Measurements from ENCODE around the gene IL1R1.

IL1R1 gene

GRCh38 chr2:102141011-102141943 lies 1.3 kb upstream of the IL1R1 start:
- DNase-seq, result no peak

DNA sequence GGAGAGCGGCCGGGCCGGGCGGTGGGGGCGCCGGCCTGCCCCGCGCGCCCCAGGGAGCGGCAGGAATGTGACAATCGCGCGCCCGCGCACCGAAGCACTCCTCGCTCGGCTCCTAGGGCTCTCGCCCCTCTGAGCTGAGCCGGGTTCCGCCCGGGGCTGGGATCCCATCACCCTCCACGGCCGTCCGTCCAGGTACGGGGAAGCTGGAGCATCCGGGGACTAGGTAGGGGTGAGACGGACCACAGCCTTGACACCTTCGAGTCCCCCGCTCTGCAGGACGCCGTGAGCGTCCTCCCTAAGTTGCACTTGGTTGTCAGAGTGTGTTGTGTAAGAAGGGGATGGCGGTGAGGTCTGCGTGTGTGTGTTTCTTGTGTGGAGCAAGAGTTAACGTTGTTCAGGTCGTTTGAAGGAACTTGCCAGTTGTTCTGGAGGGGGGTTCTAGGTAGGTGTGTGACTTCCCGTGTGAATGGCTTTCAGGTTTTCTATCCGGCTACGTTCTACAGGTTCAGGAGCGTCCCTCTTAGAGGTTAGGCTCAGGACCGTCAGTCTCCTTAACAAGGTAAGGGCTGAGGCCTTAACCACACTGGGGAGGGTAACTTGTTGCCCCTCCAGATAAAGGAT lies 393 bp downstream of the IL1R1 start:
- DNase-seq, result no peak

DNA sequence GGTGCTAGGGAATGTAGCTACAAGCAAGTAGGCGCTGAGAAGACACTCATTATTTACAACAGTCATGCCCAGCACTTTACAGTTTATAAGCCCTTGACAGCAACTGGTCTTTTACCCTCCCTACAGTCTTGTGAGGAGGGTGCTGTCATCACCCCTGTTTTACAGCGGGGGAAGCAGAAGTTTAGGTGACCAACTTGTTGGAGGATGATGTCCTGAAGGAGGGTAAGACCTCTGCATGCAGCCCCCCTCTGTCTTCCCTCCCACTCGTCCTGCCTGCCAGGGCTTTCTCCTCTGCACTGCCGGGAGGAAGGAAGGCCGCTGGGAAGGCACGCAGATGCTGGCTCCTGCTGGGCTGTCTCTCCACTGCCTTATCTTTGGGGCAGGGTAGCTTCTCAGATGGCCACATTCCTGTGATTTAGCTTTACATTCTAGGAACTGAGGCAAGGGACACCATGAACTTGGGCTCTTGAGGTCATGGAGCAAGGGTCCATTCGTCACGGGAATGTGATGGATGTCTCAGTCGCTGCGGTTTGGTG lies 972 bp downstream of the IL1R1 start:
- no peak for DNase-seq

GRCh38 chr2:102144128-102144527 lies 1.6 kb downstream of the IL1R1 start:
- no peak for DNase-seq

DNA sequence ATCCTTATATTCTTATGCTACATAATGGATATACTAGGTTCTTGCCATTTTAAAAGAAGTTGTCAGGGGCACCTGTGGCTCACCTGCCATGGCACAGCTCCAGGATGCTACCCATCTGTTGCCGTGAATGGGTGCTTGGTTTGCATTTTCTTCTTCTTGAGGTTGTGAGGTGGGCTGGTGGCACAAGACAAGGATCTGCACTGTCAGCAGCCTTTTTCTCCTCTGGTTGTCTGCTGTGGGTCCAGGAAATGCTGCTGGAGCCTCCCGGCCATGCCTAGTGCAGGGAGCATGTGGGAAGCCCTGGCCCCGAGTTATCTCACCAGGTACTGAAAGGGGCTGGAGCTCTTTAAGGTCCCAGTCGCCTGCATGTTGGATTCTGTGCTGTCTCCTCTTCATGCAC lies 2.6 kb downstream of the IL1R1 start:
- DNase-seq, result no peak

GRCh38 chr2:102145934-102146333 lies 3.4 kb downstream of the IL1R1 start:
- no peak for DNase-seq

- no peak for DNase-seq
Observed at GRCh38 chr2:102147935-102148334, 5.4 kb downstream of the IL1R1 start.

- no peak for DNase-seq
Observed at GRCh38 chr2:102149243-102149642, 6.7 kb downstream of the IL1R1 start.

DNA sequence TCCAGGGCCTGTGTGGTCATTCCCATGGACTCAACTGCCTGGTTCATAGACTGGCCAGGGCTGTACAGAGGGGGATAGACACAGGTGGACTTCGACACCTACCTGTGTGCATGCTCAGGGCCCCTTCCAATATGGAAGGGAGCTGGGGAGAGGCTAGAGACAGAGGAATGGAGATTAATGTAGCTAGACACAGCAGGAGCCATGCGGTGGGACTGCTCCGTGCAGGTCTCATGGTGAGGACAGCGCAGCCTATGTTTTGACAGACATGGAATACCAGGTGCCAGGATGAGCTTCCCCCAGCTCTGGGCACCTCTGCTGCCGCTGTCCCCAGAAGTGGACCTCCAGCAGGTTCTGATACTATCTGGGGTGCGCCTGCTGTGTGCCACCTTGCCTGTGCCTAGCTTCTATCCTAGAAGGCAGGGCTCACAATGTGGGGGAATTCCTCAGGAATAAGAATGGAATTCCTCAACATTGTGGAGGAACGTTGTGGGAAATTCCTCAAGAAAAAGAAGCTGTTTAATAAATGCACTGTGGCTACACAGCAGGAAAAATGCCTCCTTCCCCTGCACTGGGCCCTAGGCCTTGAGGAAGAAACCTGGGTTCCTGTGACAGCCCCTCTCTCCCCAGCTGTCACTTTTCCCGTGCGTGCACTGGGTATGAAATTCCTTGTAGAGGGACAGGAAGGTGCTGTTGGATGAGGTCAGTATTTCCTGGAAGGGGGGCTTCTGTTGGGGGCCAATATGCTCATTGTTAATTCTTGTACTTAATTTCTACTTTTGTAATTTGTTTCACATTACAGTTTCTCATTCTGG lies 7.3 kb downstream of the IL1R1 start:
- DNase-seq, result no peak

- no peak for DNase-seq
Observed at GRCh38 chr2:102154364-102154763, 11.8 kb downstream of the IL1R1 start.

GRCh38 chr2:102154946-102155702 lies 12.6 kb downstream of the IL1R1 start:
- DNase-seq, result no peak

GRCh38 chr2:102155703-102156515 lies 13.4 kb downstream of the IL1R1 start:
- DNase-seq, result no peak

DNA sequence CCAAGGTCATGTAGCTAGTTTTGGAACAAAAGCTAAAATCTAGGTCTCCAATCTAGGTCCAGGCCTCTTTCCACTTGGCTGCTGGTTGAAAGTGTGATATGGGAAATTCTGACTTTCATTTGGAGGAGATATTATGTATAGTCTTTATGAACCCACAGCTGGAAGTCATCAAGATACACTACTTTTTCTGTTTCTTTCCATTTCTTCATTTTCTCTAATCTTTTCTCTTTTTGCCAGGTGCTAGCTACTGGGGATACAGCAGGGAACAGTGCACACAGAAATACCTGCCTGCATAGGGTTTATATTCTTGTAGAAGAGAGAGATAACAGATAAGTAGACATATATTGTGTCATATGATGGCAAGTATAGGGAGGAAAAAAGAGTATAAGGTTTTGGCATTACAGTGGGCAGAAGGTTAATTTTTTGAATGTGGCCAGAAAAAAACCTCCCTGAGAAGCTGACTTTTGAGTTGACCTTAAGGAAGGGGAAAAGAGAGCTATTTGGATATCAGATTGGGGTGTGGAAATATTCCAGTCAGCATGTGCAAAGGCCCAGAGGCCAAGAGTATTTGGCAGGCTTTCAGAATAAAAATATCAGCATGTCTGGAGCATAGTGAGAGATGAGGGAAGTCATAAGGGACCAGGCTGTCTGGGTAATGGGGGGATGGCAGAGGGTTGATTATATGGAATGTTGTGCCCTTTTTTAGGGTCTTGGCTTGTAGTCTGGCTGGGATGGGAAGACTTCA lies 15.6 kb downstream of the IL1R1 start:
- no peak for DNase-seq

- DNase-seq, result no peak
Observed at GRCh38 chr2:102159295-102159694, 16.7 kb downstream of the IL1R1 start.

DNA sequence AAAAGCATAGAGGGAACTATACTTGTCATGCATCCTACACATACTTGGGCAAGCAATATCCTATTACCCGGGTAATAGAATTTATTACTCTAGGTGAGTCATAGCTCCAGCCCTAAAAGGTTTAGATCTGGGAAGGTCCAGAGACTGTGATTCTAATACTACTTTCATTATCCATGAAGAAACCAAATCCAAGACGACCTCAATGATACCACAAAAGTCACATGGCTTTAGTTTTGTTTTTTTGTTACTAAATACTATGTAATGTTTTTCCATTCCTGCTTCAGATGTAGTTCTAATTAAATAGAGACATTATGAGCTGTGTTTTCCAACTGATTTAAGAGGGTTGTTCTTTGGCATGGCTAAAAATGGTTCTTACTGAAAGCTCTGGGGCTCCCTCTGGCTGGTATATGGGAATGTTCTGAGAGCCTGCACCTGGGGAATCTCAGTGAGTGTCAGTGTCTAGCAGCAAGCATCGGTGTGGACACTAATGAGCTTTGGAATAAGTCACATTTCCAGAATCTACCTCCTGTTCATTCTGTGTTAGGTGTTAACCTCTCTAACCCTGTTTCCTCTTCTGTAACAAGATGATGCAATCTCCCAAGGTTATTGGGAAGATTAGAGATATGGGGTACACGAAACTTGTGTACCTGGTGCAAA lies 23.8 kb downstream of the IL1R1 start:
- no peak for DNase-seq

GRCh38 chr2:102168026-102168771 lies 25.7 kb downstream of the IL1R1 start:
- DNase-seq, result no peak

DNA sequence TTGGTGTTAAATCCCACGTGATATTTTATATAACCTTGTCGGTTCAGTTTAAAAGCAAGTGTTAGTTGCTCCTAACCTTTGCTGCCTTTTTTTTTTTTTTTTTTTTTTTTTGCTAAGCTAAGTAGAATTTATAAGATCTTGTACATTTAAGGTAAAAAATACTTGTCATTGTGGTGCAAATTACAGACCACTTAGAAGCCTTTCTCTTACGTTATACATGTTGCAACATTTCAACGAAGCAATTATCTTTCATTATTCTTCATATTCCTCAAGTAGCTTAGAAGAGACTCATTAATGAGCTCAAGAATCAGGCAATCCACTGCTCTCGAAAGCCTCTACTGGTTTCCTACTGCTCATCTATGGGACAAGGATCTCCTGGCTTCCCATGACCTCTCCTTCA lies 29.4 kb downstream of the IL1R1 start:
- DNase-seq, result no peak

DNA sequence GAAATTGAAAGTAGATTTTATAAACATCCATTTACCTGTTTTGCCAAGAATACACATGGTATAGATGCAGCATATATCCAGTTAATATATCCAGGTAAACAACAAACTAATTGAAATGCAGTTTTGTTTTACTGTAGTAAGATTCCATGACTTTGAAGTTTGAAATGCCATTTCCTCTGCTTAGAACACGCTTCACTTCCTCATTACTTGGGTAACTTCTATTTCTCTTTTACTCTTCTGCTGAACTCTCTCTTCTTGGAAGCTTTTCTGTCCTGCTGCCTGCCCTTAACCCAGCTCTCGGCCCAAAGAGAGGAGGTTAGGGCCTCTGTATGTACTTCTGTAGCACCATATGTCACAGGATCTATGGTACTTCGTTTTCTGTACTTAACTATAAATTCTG lies 30.2 kb downstream of the IL1R1 start:
- DNase-seq, result no peak

DNA sequence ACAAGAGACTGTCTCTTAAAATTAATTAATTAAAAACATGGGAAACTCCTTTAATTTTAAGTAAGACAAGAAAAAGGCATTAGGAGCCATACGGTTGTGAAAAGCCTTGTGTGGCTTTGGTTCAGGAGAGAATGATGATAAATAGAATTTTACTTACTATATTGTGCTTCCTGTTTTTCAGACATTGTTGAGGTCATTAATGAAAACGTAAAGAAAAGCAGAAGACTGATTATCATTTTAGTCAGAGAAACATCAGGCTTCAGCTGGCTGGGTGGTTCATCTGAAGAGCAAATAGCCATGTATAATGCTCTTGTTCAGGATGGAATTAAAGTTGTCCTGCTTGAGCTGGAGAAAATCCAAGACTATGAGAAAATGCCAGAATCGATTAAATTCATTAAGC lies 33.6 kb downstream of the IL1R1 start:
- DNase-seq, result no peak
